Tibial nerve (tissue), 4 donors: Measurements from ENCODE around the gene SYNRG.

Experiments
- EP300 ChIP-seq, 2 donors: sonication (generic); formaldehyde crosslinking; IDR thresholded peaks; one replicate each; pipeline ENCODE4 v1.6.1; 2017; ENCODE audit warnings: antibody characterized with exemption in 2 of 2, mild to moderate bottlenecking in 1 of 2
- POLR2A ChIP-seq, 2 donors: fragments of 450-650 bp; IDR thresholded peaks; one replicate each; pipeline ENCODE4 v1.6.1; 2017; ENCODE audit warnings: antibody characterized with exemption in 2 of 2, mild to moderate bottlenecking in 2 of 2, moderate library complexity in 2 of 2
- TF ChIP-seq, protein P1 (sequence below), 5 experiments: fragments of 200-600 bp in 3 of 5; fragments of 450-650 bp in 2 of 5; sonication (generic) in 3 of 5; IDR thresholded peaks; one replicate each; pipeline ENCODE4 v1.5.1; 2016 to 2019; ENCODE audit warnings: antibody characterized with exemption in 5 of 5, mild to moderate bottlenecking in 3 of 5, moderate library complexity in 2 of 5

DNA sequence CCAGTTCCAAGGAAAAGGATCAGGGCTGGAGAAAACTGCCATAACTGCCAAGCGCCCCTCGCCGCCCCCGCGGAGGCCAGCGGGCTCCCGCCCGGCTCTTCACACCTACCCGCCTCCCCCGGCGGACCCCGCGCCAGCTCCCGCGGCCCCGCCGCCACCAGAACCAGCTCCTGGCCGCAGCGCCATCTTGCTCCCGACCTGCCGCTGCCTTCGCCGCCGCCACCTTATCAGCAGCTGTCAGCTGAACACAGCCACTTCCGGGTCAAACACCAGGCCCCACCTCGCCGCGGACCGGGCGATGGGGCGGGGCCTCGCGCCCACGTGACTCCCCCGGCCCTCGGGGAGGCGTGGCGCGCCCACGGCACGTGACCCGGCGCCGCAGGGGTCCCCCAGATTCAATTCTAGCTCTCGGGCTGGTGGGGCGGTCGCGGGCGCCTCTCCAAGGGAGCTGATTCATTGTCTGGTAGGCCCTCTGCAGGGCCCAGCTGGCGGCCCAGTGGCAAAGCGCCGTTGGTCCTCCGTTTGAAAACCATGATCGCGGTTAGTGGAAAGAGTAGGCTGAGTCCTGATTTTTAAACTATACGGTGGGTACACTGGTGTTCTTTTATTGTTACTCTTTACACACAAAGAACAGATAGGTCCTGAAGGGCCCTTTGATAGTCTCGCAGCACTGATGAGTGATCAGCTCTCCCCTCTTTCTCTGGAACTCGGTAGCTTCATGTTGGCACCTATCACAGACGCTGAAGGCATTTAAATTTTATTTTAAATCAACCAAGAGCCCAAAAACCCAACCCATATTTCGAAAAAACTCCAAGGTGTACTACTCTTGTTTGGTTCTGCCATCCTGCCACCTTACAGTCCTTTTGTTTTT is at the start of gene SYNRG:
- TF ChIP-seq, protein P1, sequence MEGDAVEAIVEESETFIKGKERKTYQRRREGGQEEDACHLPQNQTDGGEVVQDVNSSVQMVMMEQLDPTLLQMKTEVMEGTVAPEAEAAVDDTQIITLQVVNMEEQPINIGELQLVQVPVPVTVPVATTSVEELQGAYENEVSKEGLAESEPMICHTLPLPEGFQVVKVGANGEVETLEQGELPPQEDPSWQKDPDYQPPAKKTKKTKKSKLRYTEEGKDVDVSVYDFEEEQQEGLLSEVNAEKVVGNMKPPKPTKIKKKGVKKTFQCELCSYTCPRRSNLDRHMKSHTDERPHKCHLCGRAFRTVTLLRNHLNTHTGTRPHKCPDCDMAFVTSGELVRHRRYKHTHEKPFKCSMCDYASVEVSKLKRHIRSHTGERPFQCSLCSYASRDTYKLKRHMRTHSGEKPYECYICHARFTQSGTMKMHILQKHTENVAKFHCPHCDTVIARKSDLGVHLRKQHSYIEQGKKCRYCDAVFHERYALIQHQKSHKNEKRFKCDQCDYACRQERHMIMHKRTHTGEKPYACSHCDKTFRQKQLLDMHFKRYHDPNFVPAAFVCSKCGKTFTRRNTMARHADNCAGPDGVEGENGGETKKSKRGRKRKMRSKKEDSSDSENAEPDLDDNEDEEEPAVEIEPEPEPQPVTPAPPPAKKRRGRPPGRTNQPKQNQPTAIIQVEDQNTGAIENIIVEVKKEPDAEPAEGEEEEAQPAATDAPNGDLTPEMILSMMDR (IDR thresholded peaks at IDR 0.05) = peak in 4 of 5 experiments; percentile 32 to 65 (median 54)
- peak; percentile 38 to 88 for TF ChIP-seq EP300 (IDR thresholded peaks at IDR 0.05)
- peak; percentile 5 to 85 for TF ChIP-seq POLR2A (IDR thresholded peaks at IDR 0.05)
